KMS-11 (cell line): ENCODE results near the gene FLNA.

Source experiments
- H2AFZ ChIP-seq: fragments of 200-600 bp; sonication (generic); 2 replicates; pipeline ENCODE4 v1.6.1; 2016; ENCODE audit warnings: antibody characterized with exemption, mixed run types, low read depth
- H3K27ac ChIP-seq: fragments of 200-600 bp; sonication (generic); 2 replicates; pipeline ENCODE4 v1.6.1; 2016; ENCODE audit warnings: mild to moderate bottlenecking, mixed run types
- H3K27me3 ChIP-seq: fragments of 200-600 bp; sonication (generic); 2 replicates; pipeline ENCODE4 v1.6.1; 2017; ENCODE audit warnings: mild to moderate bottlenecking, low read depth, mixed run types, moderate library complexity; ENCODE audit not compliant: insufficient read depth
- H3K36me3 ChIP-seq: fragments of 200-600 bp; sonication (generic); 2 replicates; pipeline ENCODE4 v1.6.1; 2017; ENCODE audit warnings: mild to moderate bottlenecking, mixed run types; ENCODE audit not compliant: insufficient read depth
- H3K4me1 ChIP-seq: fragments of 200-600 bp; sonication (generic); 2 replicates; pipeline ENCODE4 v1.6.1; 2016; ENCODE audit warnings: mild to moderate bottlenecking, low read depth, mixed run types; ENCODE audit not compliant: poor library complexity, severe bottlenecking
- H3K4me2 ChIP-seq: fragments of 200-600 bp; sonication (generic); 2 replicates; pipeline ENCODE4 v1.7.0; 2016; ENCODE audit warnings: mild to moderate bottlenecking, mixed run types
- H3K4me3 ChIP-seq: fragments of 200-600 bp; sonication (generic); IDR thresholded peaks from 2 replicates; pipeline ENCODE4 v1.6.1; 2017; ENCODE audit warnings: low read depth, low read length, mixed read lengths; ENCODE audit not compliant: insufficient read depth
- H3K79me2 ChIP-seq: fragments of 200-600 bp; sonication (generic); 2 replicates; pipeline ENCODE4 v1.6.1; 2016; ENCODE audit warnings: low read depth, mixed run types; ENCODE audit not compliant: insufficient read depth
- H3K9ac ChIP-seq: fragments of 200-600 bp; sonication (generic); 2 replicates; pipeline ENCODE4 v1.6.1; 2016; ENCODE audit warnings: mild to moderate bottlenecking, mixed run types
- H4K20me1 ChIP-seq: fragments of 200-600 bp; sonication (generic); 2 replicates; pipeline ENCODE4 v1.6.1; 2016; ENCODE audit warnings: mild to moderate bottlenecking, mixed run types; ENCODE audit not compliant: insufficient read depth
- TF ChIP-seq, protein P1 (sequence below): fragments of 200-600 bp; sonication (generic); conservative IDR thresholded peaks from 2 replicates; pipeline ENCODE4 v1.6.1; 2017; ENCODE audit warnings: low read depth, mild to moderate bottlenecking, antibody characterized with exemption, low read length, moderate library complexity, mixed read lengths

Gene FLNA

DNA sequence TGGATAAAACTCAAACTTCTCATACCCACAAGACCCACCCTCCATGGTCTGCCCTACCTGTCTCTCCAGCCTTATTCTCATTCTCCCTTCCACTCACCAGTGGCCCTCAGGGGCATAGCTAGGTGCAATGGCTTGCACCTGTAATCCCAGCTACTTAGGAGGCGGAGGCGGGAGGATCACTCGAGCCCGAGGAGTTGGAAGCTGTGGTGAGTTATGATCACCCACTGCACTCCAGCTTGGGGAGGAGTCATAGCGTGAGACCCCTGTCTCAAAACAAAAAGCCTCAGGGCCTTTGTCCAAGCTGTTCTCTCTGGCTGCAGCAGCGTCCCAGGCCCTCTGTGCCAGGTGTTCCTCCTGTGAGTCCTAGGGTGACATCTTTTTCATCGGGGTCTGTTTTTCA is 62.3 kb downstream of the FLNA start:
- Histone ChIP-seq H3K36me3 (no peaks in the 10 kb centered on the region), H3K27me3 (no peaks in the 10 kb centered on the region), H3K9ac (no peak overlapping the region), H3K4me3 (no peak overlapping the region), H3K4me2 (no peak overlapping the region), H3K27ac (no peak overlapping the region), H4K20me1 (no peaks in the 10 kb centered on the region), H3K79me2 (no peaks in the 10 kb centered on the region), H3K4me1 (no peaks in the 10 kb centered on the region), H2AFZ (no peak overlapping the region)
- TF ChIP-seq, protein P1, sequence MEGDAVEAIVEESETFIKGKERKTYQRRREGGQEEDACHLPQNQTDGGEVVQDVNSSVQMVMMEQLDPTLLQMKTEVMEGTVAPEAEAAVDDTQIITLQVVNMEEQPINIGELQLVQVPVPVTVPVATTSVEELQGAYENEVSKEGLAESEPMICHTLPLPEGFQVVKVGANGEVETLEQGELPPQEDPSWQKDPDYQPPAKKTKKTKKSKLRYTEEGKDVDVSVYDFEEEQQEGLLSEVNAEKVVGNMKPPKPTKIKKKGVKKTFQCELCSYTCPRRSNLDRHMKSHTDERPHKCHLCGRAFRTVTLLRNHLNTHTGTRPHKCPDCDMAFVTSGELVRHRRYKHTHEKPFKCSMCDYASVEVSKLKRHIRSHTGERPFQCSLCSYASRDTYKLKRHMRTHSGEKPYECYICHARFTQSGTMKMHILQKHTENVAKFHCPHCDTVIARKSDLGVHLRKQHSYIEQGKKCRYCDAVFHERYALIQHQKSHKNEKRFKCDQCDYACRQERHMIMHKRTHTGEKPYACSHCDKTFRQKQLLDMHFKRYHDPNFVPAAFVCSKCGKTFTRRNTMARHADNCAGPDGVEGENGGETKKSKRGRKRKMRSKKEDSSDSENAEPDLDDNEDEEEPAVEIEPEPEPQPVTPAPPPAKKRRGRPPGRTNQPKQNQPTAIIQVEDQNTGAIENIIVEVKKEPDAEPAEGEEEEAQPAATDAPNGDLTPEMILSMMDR: no peak

DNA sequence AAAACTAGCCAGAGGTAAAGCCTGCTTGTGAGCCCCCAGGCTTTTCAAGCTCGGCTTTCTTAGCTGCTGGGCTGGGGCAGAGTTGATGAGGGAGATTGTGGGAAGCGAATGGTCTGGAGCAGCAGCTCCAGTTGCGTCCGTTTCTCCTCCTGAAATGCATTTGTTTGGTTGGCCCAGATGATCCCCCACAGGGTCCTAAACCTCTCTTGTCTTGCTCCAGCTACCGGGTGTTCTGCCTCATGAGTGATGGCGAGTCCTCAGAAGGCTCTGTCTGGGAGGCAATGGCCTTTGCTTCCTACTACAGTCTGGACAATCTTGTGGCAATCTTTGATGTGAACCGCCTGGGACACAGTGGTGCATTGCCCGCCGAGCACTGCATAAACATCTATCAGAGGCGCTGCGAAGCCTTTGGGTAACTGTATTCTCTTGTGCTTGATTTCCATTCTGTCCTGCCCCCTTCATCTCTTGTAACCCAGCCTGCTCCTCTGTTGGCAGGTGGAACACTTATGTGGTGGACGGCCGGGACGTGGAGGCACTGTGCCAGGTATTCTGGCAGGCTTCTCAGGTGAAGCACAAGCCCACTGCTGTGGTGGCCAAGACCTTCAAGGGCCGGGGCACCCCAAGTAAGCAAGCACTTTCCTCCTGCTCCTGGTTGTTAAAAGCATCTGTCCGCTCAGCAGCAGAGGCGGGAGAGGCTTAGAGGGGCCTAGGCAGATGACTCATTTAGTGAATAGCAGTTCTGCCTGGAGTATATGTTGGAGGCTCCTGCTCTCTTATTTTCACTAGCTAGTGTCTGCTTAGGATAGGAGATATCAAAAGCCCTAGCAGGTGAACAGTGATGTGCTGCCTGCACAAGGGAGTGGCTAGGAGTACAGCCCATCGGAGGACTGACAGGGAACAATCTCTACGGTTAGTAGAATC is 63.6 kb downstream of the FLNA start:
- H3K4me2 ChIP-seq: no peak overlapping the region
- no peaks in the 10 kb centered on the region for H3K27me3 ChIP-seq
- H3K9ac ChIP-seq: no peak overlapping the region
- H3K4me3 ChIP-seq: no peak overlapping the region
- H2AFZ ChIP-seq: no peak overlapping the region
- H3K4me1 ChIP-seq: no peaks in the 10 kb centered on the region
- H4K20me1 ChIP-seq: no peaks in the 10 kb centered on the region
- H3K27ac ChIP-seq: no peak overlapping the region
- H3K36me3 ChIP-seq: no peaks in the 10 kb centered on the region
- TF ChIP-seq, protein P1: no peak
- no peaks in the 10 kb centered on the region for H3K79me2 ChIP-seq

DNA sequence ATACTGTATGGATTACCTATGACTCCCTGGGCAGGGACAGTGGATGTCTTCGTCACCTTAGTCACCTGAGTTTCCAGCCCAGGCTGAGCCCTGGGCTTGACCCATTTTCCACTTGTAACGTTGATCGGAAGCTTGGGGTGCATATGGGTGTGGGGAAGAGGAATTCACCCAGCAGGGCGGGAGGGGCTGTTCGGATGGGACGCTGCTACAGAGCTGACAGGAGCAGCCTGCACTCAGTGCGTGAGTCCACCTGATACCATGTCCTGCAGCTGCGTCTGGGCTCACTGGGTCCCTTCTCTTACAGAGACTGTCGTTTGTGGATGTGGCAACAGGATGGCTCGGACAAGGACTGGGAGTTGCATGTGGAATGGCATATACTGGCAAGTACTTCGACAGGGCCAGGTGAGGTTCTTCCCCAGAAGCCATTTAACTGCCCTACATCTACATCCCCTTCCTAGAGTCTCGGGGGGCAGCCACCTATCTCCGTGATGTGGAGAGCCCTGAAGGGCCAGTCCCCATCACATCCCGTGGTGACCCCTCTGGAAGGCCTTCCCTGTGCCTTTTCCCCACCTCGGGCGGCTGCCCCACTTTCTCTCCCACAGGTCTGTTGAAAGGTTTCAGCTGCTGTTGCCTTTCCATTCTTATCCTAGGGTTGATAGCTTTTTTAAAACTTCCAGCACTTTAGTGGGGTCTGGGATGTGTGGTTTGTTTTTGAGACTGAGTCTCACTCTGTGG is 65.2 kb downstream of the FLNA start:
- no peak overlapping the region for H3K4me3 ChIP-seq
- no peak overlapping the region for H3K27ac ChIP-seq
- H3K27me3 ChIP-seq: no peaks in the 10 kb centered on the region
- no peaks in the 10 kb centered on the region for H4K20me1 ChIP-seq
- no peaks in the 10 kb centered on the region for H3K4me1 ChIP-seq
- H3K79me2 ChIP-seq: no peaks in the 10 kb centered on the region
- H2AFZ ChIP-seq: no peak overlapping the region
- H3K36me3 ChIP-seq: no peaks in the 10 kb centered on the region
- TF ChIP-seq, protein P1: no peak
- H3K9ac ChIP-seq: no peak overlapping the region
- no peak overlapping the region for H3K4me2 ChIP-seq

DNA sequence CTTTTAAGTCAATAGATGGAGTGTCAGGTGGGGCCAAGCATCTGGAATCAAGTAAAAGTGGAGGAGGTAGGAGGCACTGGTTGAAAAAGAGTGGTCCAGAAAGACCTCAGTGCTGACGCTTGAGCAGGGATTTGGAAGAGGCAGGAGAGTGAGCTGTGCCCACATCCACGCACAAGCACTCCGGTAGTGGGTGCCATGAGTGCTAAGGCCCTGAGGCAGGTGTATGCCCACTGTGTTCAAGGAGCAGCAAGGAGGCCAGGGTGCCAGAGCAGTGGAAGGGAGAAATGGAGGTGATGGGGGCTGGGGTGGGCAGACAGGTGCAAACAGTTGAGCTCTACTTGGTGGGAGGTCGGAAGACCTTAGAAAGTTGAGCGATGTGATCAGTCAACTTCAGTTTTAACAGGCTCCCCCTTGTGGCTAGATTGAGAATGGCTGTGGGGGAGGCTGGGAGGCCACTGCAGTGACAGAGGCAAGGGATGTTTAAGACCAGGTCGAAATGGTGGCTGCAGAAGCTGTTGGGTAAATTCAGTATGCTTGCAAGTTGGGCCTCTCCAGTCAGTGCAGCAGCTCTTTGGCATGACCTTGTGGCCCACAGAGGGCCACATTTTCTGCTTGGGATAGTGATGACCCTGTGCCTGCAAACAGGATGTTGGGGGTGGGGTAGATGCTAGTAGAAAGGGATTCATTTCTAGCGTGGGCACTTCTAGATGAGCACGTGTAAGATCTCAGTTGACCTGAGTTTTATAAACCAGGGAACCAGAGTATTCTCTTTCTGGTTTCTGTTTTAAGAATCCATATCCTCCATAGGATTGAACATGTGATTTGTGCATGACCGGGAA is 66.1 kb downstream of the FLNA start:
- TF ChIP-seq, protein P1: peak; percentile 80
- no peak overlapping the region for H3K4me2 ChIP-seq
- H3K4me1 ChIP-seq: no peaks in the 10 kb centered on the region
- peak overlapping the region; percentile 19; the same call in 1 of the 2 replicates for H2AFZ ChIP-seq
- no peaks in the 10 kb centered on the region for H4K20me1 ChIP-seq
- H3K9ac ChIP-seq: no peak overlapping the region
- no peaks in the 10 kb centered on the region for H3K36me3 ChIP-seq
- no peaks in the 10 kb centered on the region for H3K79me2 ChIP-seq
- no peaks in the 10 kb centered on the region for H3K27me3 ChIP-seq
- no peak overlapping the region for H3K4me3 ChIP-seq
- H3K27ac ChIP-seq: no peak overlapping the region
